Testis (tissue), 2 donors: ENCODE results near the gene GRAP.
"Not testable (repeated sequence)": the region's sequence is repeated elsewhere in the genome, so short reads cannot be mapped to it uniquely, and the experiment has no call there.

ENCODE experiments used
- POLR2A ChIP-seq: fragments of 450-650 bp; IDR thresholded peaks from one replicate; pipeline ENCODE4 v1.6.1; 2017; ENCODE audit warnings: antibody characterized with exemption, mild to moderate bottlenecking, moderate library complexity
- TF ChIP-seq, protein P1 (sequence below), 3 experiments: fragments of 450-650 bp in 2 of 3; fragments of 200-600 bp in 1 of 3; sonication (generic) in 1 of 3; IDR thresholded peaks; one replicate each; pipeline ENCODE4 v1.5.1; 2016 to 2019; ENCODE audit warnings: antibody characterized with exemption in 3 of 3, mild to moderate bottlenecking in 2 of 3, moderate library complexity in 1 of 3

DNA sequence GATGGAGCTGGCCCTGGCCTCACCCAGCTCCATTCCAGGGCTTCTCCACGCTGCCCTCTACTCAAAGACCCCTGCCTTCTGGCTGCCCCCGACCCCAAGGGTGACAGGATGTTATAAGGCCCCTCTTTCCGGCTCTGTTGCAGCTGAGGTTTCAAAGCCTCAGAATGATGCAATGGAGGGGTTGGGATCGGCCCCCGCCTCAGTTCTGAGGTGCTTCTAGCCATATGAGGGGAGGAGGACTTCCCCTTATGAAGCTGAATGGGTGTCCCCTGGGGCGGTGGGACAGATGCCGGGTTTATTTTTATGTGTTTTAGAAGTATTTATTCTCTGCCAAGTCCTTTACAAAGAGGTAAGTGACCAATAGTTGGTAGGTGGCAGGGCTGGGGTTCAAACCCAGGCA, 2.1 kb upstream of the GRAP start:
- TF ChIP-seq, protein P1, sequence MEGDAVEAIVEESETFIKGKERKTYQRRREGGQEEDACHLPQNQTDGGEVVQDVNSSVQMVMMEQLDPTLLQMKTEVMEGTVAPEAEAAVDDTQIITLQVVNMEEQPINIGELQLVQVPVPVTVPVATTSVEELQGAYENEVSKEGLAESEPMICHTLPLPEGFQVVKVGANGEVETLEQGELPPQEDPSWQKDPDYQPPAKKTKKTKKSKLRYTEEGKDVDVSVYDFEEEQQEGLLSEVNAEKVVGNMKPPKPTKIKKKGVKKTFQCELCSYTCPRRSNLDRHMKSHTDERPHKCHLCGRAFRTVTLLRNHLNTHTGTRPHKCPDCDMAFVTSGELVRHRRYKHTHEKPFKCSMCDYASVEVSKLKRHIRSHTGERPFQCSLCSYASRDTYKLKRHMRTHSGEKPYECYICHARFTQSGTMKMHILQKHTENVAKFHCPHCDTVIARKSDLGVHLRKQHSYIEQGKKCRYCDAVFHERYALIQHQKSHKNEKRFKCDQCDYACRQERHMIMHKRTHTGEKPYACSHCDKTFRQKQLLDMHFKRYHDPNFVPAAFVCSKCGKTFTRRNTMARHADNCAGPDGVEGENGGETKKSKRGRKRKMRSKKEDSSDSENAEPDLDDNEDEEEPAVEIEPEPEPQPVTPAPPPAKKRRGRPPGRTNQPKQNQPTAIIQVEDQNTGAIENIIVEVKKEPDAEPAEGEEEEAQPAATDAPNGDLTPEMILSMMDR (IDR thresholded peaks at IDR 0.05) = not testable (repeated sequence)
- not testable (repeated sequence) for TF ChIP-seq POLR2A
